Gastroesophageal sphincter (tissue), 3 donors: ENCODE results near the gene CIAO2A.

Source experiments
- CTCF ChIP-seq, 4 experiments: fragments of 200-600 bp in 2 of 4; fragments of 450-650 bp in 2 of 4; sonication (generic) in 1 of 4; IDR thresholded peaks; one replicate each; pipeline ENCODE4 v1.5.1; 2017 to 2019; ENCODE audit warnings: antibody characterized with exemption in 4 of 4, mild to moderate bottlenecking in 2 of 4, moderate library complexity in 2 of 4
- POLR2A ChIP-seq, 2 donors: fragments of 450-650 bp; IDR thresholded peaks; one replicate each; pipeline ENCODE4 v1.6.1; 2017; ENCODE audit warnings: antibody characterized with exemption in 2 of 2, mild to moderate bottlenecking in 2 of 2, moderate library complexity in 1 of 2
- POLR2AphosphoS5 ChIP-seq: sonication (generic); formaldehyde crosslinking; IDR thresholded peaks from one replicate; pipeline ENCODE4 v1.6.1; 2017; ENCODE audit warnings: antibody characterized with exemption

- TF ChIP-seq POLR2A (IDR thresholded peaks at IDR 0.05) (no peak), CTCF (IDR thresholded peaks at IDR 0.05) (no peak), POLR2AphosphoS5 (no peak)
Measured at GRCh38 chr15:64044300-64045100, 49.1 kb downstream of the CIAO2A start.
